Activated T-cell treated with anti-CD3 and anti-CD28 coated beads, Interleukin-2, amount 50 U/mL, for 48 hours (primary cell): Measurements from ENCODE around the gene ANKRD2.
"Not testable (repeated sequence)": the region's sequence is repeated elsewhere in the genome, so short reads cannot be mapped to it uniquely, and the experiment has no call there.

Experiments used
- DNase-seq, 2 experiments: peaks; one replicate each; pipeline ENCODE4 v3.0.0-alpha.2; 2020

Gene ANKRD2, protein sequence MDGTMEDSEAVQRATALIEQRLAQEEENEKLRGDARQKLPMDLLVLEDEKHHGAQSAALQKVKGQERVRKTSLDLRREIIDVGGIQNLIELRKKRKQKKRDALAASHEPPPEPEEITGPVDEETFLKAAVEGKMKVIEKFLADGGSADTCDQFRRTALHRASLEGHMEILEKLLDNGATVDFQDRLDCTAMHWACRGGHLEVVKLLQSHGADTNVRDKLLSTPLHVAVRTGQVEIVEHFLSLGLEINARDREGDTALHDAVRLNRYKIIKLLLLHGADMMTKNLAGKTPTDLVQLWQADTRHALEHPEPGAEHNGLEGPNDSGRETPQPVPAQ

DNA sequence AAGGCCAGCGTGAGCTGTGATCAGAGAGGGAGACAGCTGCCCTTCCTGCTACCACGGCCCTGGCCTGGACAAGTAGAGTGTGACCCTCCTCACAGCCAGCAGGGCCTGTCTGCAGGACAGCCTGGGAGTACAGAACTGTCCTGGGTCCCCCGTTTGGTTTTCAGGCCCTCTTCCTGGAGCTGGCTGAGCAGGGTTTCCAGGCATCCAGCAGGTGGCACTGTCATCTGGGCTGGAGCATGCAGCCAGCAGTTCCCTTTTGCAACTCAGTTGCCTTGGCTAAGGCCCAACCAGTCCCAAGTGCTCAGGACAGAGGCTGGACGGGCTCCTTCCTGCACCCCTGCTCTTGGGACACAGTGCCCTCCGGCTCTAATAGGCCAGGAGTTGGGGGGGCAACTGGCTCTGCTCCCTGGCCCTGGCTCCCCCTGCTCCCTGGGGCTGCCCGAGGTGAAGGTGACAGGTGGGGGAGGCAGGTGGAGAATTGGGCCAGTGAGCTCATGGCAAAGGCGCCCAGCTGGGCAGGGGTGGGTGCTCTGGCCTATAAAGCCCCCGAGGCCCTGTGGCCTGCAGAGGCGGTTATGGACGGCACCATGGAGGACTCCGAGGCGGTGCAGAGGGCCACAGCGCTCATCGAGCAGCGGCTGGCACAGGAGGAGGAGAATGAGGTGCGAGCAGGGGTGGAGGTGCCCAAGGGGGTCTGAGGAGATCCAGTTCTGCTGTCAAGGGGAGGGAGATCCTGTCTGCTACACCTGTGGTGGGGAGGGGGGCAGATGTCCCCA lies at the start of gene ANKRD2:
TSS of gene ANKRD2 (plus strand) at position 566 of the 776 bp plus-strand sequence. CDS start at position 576, 10 bp downstream.
- peak; percentile 60 to 74 for DNase-seq

- no peak for DNase-seq
These were observed 49.6 kb upstream of the ANKRD2 start for GRCh38 chr10:97522937-97523336.

DNA sequence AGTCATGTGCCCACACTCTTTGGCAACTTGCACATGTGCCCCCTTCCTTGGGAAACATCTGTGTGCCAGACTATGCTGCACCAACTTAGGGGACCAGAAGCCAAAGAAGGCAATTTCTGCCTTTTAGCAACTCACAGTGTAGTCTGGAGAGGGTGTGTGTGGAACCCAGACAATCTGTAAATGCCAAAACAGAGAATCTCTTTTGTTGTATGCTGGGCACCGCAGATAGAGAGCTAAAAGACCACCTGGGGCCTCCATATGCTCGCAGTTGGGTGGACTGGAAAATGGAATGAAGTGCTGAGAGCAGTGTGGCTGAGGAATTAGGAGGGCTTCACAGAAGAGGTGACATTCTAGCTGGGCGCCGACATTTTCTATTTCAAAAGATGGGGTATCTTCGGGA lies 47.5 kb upstream of the ANKRD2 start:
- no peak for DNase-seq

GRCh38 chr10:97525683-97526110 lies 46.9 kb upstream of the ANKRD2 start:
- DNase-seq: no peak

DNA sequence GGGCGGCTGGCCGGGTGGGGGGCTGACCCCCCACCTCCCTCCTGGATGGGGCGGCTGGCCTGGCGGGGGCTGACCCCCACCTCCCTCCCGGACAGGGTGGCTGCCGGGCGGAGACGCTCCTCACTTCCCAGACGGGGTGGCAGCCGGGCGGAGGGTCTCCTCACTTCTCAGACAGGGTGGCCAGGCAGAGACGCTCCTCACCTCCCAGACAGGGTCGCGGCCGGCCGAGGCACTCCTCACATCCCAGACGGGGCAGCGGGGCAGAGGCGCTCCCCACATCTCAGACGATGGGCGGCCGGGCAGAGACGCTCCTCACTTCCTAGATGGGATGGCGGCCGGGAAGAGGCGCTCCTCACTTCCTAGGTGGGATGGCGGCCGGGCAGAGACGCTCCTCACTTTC lies 43.7 kb upstream of the ANKRD2 start:
- DNase-seq: not testable (repeated sequence)

GRCh38 chr10:97529685-97530465 lies 42.7 kb upstream of the ANKRD2 start:
- DNase-seq: no peak

DNA sequence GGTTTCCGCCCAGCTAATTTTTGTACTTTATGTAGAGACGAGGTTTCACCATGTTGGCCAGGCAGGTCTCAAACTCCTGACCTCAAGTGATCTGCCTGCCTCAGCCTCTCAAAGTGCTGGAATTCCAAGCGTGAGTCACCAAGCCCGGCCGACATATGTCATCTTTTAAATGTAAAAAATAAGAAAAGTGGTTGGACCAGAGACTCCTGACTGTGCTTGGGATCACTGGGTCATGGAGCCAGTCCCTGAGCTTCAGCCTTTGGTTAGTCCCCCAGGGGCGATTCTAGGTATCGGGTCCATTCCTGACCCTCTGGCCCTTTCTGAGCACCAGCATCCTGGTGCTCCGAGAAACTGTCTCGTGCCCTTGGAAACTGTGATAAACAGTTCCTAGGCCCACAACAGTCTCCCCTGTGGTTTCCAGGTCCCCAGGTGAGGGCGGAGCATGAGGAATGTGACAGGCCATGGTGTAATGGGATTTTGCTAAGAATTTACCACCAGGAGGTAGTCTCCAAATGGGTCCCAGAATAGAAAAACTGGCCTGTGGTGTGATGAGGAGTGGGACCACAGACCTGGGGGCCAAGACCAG lies 41.1 kb upstream of the ANKRD2 start:
- DNase-seq: no peak

DNA sequence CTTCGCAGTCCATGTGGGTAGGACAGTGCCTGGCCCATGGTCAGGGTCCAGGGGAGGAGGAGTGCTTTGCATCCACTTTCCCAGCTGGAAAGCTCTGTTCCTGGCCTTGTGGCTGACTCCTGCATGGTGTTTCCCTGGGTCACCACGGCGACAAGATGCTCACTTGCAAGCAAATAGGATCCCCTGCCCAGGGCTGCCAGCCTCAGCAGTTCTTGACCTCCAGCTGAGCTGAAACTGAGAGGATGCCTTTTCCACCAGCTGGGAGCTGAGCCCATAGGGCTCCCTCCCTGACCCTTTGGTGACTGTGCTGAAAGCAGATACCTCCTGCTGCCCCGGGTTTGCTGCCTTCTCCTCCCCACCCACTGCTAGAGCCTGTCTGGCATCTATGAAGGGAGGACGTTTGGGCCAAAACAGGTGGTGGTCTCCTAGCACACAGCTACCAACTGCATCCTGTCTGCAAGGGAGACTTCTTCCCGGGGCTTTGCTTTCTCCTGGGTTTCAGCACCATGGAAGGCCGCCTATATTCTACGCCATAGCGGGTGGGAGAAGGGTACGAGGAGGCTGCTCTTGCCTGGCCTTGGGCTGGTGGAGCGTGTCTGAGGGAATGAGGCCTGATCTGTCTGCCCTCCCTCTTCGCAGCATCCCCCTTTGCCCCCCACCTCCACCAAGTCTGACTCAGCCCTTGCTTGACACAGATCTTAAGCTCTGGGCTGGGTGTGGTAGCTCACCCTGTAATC lies 39.5 kb upstream of the ANKRD2 start:
- no peak for DNase-seq

DNA sequence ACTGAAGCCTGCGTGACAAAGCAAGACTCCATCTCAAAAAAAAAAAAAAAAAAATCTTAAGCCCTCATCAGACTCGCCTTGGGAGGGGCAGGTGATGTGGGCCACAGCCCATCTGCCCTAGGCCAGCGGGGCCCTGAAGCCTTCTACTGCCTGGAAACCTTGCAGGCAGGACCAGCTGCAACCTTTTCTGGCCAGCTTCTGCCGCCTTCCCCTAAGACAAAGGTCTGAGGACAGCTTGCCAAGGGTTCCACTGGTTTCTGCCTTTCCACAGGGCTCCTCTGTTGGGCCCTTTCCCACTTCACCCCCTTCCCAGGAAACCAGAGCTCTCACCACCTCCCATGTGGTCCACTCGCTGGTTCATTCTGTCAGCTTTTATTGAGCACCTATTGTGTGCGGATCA lies 38.7 kb upstream of the ANKRD2 start:
- DNase-seq: no peak

DNA sequence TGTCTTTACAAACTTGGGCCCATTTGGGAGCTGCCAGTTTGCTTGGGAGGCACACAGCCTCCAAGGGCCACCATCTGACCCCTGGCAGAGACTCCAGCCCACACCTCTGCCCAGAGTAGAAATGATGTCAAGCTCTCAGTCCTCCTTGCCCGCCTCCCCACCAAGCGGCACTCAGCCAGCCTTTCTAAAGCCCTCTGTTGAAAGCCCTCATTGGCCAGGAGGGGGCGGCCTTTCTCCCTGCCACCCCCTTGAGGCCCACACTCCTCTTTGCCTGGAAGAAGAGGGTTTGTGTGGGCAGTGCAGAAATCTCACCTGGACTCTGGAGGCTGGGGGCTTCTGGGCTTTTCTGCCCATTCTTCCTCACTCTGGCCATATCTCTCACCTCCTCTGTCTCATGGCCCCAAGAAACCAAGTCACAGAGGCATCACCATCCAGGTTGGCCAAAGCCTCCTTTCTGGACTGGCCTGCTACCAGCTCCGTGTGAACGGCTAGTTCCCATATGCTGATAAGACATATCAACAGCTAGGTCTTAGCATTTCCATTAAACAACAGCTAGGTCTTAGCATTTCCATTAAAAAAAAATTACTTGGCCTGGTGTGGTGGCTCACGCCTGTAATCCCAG lies 37.7 kb upstream of the ANKRD2 start:
- DNase-seq: peak; percentile 52 to 66

GRCh38 chr10:97537186-97537869 lies 35.3 kb upstream of the ANKRD2 start:
- no peak for DNase-seq

DNA sequence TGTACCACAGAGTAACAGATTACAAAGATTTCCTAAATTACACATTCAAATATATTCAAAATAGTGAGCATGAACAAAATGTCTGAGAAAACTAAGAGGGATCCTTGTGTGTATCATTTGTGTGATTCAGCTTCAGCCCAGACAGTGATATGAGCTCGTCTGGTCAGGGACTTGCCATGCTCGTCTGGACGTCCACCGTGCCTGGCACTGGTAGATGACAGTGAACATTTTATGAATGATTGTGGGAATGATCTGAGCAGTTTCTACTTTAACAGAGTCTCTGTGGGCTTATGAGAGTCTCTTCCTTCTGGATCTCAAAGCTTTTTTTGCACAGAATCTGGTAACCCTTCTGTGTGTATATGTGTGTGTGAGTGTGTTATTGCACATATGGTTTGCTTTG lies 34.2 kb upstream of the ANKRD2 start:
- DNase-seq: no peak

- DNase-seq: no peak
These were observed 33.7 kb upstream of the ANKRD2 start for GRCh38 chr10:97538839-97539238.

GRCh38 chr10:97539523-97540200 lies 32.9 kb upstream of the ANKRD2 start:
- no peak for DNase-seq

GRCh38 chr10:97540669-97541500 lies 31.7 kb upstream of the ANKRD2 start:
- DNase-seq: no peak

GRCh38 chr10:97542169-97543024 lies 30.2 kb upstream of the ANKRD2 start:
- peak; percentile 59 to 70 for DNase-seq

DNA sequence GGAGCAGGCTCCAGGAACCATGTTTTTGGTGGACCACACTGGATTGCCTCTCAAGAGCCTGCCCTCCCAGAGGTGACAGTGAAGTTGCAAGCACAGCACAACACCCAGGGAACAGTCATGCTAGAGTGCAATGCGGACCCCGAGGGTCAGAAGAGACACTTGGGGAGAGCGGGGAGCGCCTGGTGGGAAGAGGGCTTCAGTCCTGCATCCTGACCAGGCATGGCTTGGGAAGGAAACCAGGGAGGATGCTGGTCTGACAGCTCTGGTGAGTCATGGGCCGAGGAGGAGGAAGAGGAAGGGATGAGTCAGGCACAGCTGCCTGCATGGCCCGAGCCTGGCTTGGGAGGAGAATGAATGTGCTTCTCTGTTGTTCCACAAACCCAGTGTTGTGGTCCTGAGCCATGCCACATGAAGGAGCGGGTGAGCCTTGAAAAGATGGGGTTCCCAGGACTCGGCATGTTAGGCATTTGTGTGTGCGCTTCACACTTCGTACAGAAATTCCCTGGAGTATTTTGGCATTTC lies 29.5 kb upstream of the ANKRD2 start:
- DNase-seq: peak; percentile 77 to 79
